Choroid plexus epithelial cell (primary cell): ENCODE data around the gene CNN1.
A peak's percentile ranks its signal among the peaks of the same experiment; 100 is the strongest.
"Not testable (repeated sequence)": the region's sequence is repeated elsewhere in the genome, so short reads cannot be mapped to it uniquely, and the experiment has no call there.

Experiments used
- DNase-seq: peaks from one replicate; pipeline ENCODE4 v3.0.0-alpha.2; 2010; ENCODE audit warnings: low read depth
- H3K4me3 ChIP-seq: 2 replicates; pipeline ENCODE4 v1.5.1; 2011; ENCODE audit warnings: low read depth, mild to moderate bottlenecking, control low read depth, low read length, moderate library complexity
- TF ChIP-seq, protein P1 (sequence below): conservative IDR thresholded peaks from 2 replicates; pipeline ENCODE4 v1.5.1; 2011; ENCODE audit warnings: low read depth, mild to moderate bottlenecking, control low read depth, inconsistent platforms, low read length, moderate library complexity

Gene CNN1

DNA sequence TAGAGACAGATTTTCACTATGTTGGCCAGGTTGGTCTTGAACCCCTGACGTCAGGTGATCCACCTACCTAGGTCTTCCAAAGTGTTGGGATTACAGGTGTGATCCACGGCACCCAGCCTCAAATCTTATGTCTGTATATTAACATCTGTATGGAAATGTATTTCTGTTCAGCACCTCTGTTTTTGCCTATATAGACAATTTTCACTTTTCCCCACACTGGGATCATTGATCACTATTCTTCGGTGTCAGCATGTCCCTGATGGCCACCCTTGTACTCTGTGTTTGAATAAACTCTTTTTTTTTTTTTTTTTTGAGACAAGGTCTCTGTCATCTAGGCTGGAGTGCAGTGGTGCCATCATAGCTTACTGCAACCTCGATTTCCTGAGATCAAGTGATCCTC lies 55.4 kb downstream of the CNN1 start:
- TF ChIP-seq, protein P1, sequence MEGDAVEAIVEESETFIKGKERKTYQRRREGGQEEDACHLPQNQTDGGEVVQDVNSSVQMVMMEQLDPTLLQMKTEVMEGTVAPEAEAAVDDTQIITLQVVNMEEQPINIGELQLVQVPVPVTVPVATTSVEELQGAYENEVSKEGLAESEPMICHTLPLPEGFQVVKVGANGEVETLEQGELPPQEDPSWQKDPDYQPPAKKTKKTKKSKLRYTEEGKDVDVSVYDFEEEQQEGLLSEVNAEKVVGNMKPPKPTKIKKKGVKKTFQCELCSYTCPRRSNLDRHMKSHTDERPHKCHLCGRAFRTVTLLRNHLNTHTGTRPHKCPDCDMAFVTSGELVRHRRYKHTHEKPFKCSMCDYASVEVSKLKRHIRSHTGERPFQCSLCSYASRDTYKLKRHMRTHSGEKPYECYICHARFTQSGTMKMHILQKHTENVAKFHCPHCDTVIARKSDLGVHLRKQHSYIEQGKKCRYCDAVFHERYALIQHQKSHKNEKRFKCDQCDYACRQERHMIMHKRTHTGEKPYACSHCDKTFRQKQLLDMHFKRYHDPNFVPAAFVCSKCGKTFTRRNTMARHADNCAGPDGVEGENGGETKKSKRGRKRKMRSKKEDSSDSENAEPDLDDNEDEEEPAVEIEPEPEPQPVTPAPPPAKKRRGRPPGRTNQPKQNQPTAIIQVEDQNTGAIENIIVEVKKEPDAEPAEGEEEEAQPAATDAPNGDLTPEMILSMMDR = no peak
- H3K4me3 ChIP-seq = no peak overlapping the region
- DNase-seq = no peak

DNA sequence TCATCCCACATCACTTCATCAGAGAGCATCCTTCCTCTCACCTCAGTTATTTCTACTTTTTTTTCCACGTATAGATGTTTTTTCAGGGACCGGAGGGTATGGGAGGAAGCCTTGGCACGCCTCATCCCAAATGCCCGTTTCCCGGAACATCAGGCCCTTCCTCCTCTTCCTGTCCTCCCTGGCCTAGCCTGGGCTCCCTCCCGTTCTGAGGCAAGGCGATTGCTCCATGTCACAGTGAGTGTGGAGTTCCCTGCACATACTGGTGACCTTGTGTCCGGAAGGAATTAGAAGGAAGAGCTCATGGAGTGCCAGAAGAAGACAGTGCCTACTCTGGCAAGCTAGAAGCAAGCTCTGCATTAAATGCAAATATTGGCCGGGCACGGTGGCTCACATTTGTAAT lies 57.5 kb downstream of the CNN1 start:
- TF ChIP-seq, protein P1 = no peak
- DNase-seq = no peak
- H3K4me3 ChIP-seq = no peak overlapping the region

DNA sequence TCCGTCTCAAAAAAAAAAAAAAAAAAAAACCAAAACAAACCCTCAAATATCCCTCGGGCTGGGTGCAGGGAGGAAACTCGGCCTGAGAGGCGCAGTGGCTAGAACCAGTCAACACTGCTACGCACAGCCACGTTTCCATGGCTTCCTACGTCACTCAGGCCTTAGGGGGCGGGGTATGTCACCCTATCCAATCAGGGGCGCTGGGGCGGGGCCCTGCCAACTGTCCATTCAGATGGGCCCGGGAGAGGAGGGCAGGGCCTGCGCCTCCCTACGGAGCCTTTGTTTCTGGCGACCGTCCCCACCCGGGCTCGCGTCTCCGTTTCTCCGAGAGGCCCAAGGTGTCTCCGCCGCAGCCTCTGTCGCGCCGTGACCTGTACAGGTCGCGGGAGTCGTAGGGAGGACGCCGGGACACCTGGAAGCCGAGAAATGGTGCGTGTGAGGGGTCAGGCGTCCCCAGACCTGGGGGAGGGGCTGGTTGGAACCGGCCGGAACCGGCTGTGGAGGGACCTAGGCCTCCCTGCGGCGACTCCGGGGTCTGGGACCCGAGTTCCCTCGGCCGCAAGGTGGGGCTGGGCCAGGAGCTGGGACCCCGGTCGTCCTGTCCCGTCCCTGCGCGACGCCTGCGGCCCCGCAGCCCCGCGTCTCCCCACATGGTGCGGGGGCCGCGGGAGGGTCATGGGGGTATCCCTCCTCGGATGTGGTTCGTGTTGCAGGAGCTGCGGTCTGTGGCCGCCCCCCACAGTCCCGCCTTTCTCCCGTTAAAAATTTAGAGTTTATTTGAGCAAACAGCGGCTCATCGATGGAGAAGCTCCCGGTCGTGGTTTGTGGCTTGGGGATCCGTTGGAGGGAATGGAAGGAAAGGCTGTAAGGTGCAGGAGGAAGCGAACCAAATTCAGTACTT lies 58.8 kb downstream of the CNN1 start, which contains the start of gene ZNF627:
TSS of gene ZNF627 (plus strand) at position 282 of the 901 bp plus-strand sequence. CDS start at position 427, 145 bp downstream.
- peak within 1 kb of the TSS; percentile 98 for H3K4me3 ChIP-seq
- peak; percentile 99 for DNase-seq
- TF ChIP-seq, protein P1 = no peak

DNA sequence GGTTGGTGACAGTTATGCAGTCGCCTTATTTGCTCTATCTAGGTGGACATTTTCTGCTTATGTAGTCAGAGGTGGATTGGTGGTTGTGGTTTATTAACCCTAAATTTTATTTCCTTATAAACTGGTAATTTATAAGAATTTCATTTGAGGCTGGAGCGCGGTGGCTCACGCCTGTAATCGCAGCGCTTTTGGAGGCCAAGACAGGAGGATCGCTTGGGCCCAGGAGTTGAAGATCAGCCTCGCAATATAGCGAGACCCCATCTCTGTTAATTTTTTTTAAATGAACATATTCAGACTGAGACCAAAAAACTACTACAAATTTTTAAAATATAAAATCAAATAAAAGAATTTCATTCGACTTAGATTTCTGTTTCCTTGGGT lies 59.4 kb downstream of the CNN1 start:
- TF ChIP-seq, protein P1 = no peak
- peak overlapping the region; percentile 98 for H3K4me3 ChIP-seq
- no peak for DNase-seq

DNA sequence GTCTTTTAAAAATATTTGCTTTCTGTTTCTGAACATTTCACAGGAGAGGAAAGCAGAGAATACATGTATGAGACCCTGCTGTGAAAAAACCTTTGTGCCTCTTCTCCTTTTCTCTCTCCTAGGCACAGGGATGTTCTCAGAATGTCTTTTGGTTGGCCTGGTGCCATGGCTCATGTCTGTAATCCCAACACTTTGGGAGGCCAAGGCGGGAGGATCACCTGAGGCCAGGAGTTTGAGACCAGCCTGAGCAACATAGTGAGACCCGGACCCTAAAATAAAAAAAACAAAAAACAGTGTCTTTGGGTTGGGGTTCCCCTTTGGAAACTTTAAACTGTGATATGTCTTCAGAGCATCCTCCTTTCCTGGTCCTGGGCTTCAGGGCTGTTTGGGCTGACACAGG lies 60.1 kb downstream of the CNN1 start:
- TF ChIP-seq, protein P1 = no peak
- no peak for DNase-seq

DNA sequence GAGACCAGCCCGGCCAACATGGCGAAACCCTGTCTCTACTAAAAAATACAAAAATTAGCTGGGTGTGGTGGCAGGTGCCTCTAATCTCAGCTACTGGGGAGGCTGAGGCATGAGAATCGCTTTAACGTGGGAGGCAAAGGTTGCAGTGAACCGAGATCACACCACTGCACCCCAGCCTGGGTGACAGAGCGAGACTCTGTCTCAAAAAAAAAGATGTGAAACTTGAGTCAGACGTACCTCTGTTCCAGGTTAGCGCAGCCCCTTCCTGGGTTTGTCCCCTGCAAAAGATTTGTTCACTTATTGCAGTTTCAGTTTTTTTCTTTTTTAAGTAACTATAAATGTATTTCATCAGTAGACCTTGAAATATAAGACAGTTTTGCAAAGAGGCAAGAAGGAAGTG lies 61.1 kb downstream of the CNN1 start:
- not testable (repeated sequence) for DNase-seq, H3K4me3 ChIP-seq

More for the DNA sequence above, 60.1 kb downstream of the CNN1 start:
- no peak overlapping the region for H3K4me3 ChIP-seq
